Measurements from ENCODE around the gene ATP5MC2. TPM values are rescaled to one million over a fixed set of nuclear protein-coding genes. Genes with fewer than 3 reads are reported as not detected.

ATP5MC2 gene
- polyA plus RNA-seq, 3 donors = 273 to 423 (median 415) TPM

- no peak overlapping the region for H3K27ac ChIP-seq (ENCODE audit: low read depth, low read length)
- WGBS, 3 donors = 29 to 45% (median 39%) methylated on average over 3 of the region's 3 CpGs
These were observed 51.4 kb downstream of the ATP5MC2 start for GRCh38 chr12:53624458-53624857.

GRCh38 chr12:53623548-53624385 is 52.1 kb downstream of the ATP5MC2 start:
- no peak overlapping the region for H3K27ac ChIP-seq (ENCODE audit: low read depth, low read length)
- WGBS, 3 donors = 4 to 13% (median 9%) methylated on average over 7 of the region's 7 CpGs

- no peak overlapping the region for H3K27ac ChIP-seq (ENCODE audit: low read depth, low read length)
- 93 to 95% (median 94%) methylated on average over 5 of the region's 5 CpGs for WGBS, 3 donors
These were observed 53.2 kb downstream of the ATP5MC2 start for GRCh38 chr12:53622724-53623123.

GRCh38 chr12:53618275-53618674 is 57.6 kb downstream of the ATP5MC2 start:
- 1 to 45% (median 8%) methylated on average over 3 of the region's 3 CpGs for WGBS, 3 donors
- no peak overlapping the region for H3K27ac ChIP-seq (ENCODE audit: low read depth, low read length)

GRCh38 chr12:53617700-53618099 is 58.2 kb downstream of the ATP5MC2 start:
- no peak overlapping the region for H3K27ac ChIP-seq (ENCODE audit: low read depth, low read length)
- 19 to 34% (median 20%) methylated on average over 3 of the region's 3 CpGs for WGBS, 3 donors

- no peak overlapping the region for H3K27ac ChIP-seq (ENCODE audit: low read depth, low read length)
- 50 to 86% (median 69%) methylated on average over 4 of the region's 4 CpGs for WGBS, 3 donors
These were observed 58.9 kb downstream of the ATP5MC2 start for GRCh38 chr12:53616950-53617349.

Other genes with a start within 250 kb of the ATP5MC2 start
- 100 to 1,000 TPM in 2 of 3 donors, 10 to 100 TPM in 1; 82.1 to 179 (median 162) TPM for gene PRR13, start 234.3 kb downstream of the ATP5MC2 start, polyA plus RNA-seq
- gene PCBP2, start 224.0 kb downstream of the ATP5MC2 start, polyA plus RNA-seq = 100 to 1,000 TPM; 428 to 505 (median 439) TPM
- gene MAP3K12, start 176.6 kb downstream of the ATP5MC2 start, polyA plus RNA-seq = 10 to 100 TPM in 1 of 3 donors, 1 to 10 TPM in 2; 4.6 to 23.1 (median 8.6) TPM
- 10 to 100 TPM; 19.0 to 28.0 (median 19.7) TPM for gene TARBP2, start 174.8 kb downstream of the ATP5MC2 start, polyA plus RNA-seq
- gene NPFF, start 168.6 kb downstream of the ATP5MC2 start, polyA plus RNA-seq = 1 to 10 TPM in 1 of 3 donors, under 1 TPM in 1, not detected in 1; 0.21 to 2.6 TPM
- 10 to 100 TPM in 2 of 3 donors, 1 to 10 TPM in 1; 9.5 to 35.0 (median 25.7) TPM for gene ATF7, start 49.7 kb downstream of the ATP5MC2 start, polyA plus RNA-seq
- 100 to 1,000 TPM in 2 of 3 donors, 10 to 100 TPM in 1; 82.7 to 149 (median 116) TPM for gene CALCOCO1, start 51.4 kb upstream of the ATP5MC2 start, polyA plus RNA-seq
- gene CISTR, start 75.9 kb upstream of the ATP5MC2 start, polyA plus RNA-seq = not detected

All from adipose tissue (tissue), 3 donors.